ENCODE results near the gene STAG1. TPM values are rescaled to one million over a fixed set of nuclear protein-coding genes. Genes with fewer than 3 reads are reported as not detected.

Gene STAG1
- total and polyA plus RNA-seq, 2 of the 13 experiments (the other 11 are each of a cell fraction or from before 2014, with no cell fraction given) = 6.2 to 25.9 TPM

DNA sequence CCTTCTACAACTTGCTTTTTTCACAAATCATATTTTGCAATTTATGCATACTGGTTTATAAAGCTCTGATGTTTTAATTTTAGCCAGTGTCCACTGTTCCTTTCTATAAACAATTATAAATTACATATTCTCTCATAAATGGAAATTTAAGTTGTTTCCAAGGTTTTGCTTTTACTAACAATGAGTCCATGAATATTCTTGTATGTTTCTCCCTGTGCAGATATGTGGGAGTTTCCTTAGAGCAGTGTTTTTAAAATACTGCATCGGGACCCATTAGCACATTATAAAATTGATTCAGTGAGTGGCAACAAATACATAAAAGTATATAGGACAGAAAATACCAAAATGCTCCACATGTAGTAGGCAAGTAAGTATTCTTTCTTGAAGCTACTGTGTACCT is 266.4 kb downstream of the STAG1 start:
- Histone ChIP-seq H3K4me2 (ENCODE audit: low read depth, low read length) (no peak overlapping the region), H3K27me3 (ENCODE audit: control insufficient read depth in 1 of 2, insufficient read depth in 2 of 2, low read length in 2 of 2) (no peaks in the 10 kb centered on the region), H3K27ac (ENCODE audit: extremely low read length, insufficient read depth, low read length) (no peak overlapping the region), H3K4me1 (ENCODE audit: insufficient read depth, low read length) (no peaks in the 10 kb centered on the region), H3K79me2 (ENCODE audit: insufficient read depth, low read length) (no peaks in the 10 kb centered on the region), H3K4me3 (replicated peaks in 1 of 3; ENCODE audit: insufficient read depth in 1 of 3, low read depth in 2 of 3, low read length in 3 of 3) (no peak overlapping the region), H2AFZ (ENCODE audit: low read length) (no peak overlapping the region), H4K20me1 (ENCODE audit: insufficient read depth, low read length) (no peaks in the 10 kb centered on the region), H3K9ac (ENCODE audit: insufficient read depth, low read depth, low read length) (no peak overlapping the region), H3K36me3 (replicated peaks in 1 of 2; ENCODE audit: control insufficient read depth in 1 of 2, insufficient read depth in 2 of 2, low read length in 2 of 2) (peaks cover 0 to 2% of the 10 kb centered on the region in 2 experiments; a peak in 1 of 5 replicates), H3K9me3 (ENCODE audit: low read length) (no peaks in the 10 kb centered on the region)
- 100% methylated on average over 1 of the region's 1 CpG for WGBS (ENCODE audit: low lambda C conversion rate)
- no peak for ATAC-seq
- POLR2A ChIA-PET = no interaction called here
- DNase-seq (ENCODE audit: low spot score) = no peak
- TF ChIP-seq ZC3H13 (CRISPR knock-in tag; IDR thresholded peaks at IDR 0.05) (no peak), ERF (CRISPR knock-in tag; IDR thresholded peaks at IDR 0.05) (no peak), ZNF660 (CRISPR knock-in tag; IDR thresholded peaks at IDR 0.05; ENCODE audit: borderline replicate concordance, low read depth) (no peak), ARHGAP35 (CRISPR knock-in tag; IDR thresholded peaks at IDR 0.05; ENCODE audit: borderline replicate concordance) (no peak), WIZ (CRISPR knock-in tag; IDR thresholded peaks at IDR 0.05) (no peak), HMGA1 (CRISPR knock-in tag; conservative IDR thresholded peaks at IDR 0.05) (no peak), PRMT3 (CRISPR knock-in tag; IDR thresholded peaks at IDR 0.05; ENCODE audit: borderline replicate concordance, low read depth) (no peak), ZNF33B (CRISPR knock-in tag; IDR thresholded peaks at IDR 0.05) (no peak), NKX3-1 (CRISPR knock-in tag; IDR thresholded peaks at IDR 0.05) (no peak), TRAFD1 (CRISPR knock-in tag; IDR thresholded peaks at IDR 0.05; ENCODE audit: borderline replicate concordance) (no peak), ZSCAN31 (CRISPR knock-in tag; IDR thresholded peaks at IDR 0.05; ENCODE audit: low read depth) (no peak), ZNF570 (CRISPR knock-in tag; IDR thresholded peaks at IDR 0.05; ENCODE audit: borderline replicate concordance) (no peak)
- TF ChIP-seq, protein P1, sequence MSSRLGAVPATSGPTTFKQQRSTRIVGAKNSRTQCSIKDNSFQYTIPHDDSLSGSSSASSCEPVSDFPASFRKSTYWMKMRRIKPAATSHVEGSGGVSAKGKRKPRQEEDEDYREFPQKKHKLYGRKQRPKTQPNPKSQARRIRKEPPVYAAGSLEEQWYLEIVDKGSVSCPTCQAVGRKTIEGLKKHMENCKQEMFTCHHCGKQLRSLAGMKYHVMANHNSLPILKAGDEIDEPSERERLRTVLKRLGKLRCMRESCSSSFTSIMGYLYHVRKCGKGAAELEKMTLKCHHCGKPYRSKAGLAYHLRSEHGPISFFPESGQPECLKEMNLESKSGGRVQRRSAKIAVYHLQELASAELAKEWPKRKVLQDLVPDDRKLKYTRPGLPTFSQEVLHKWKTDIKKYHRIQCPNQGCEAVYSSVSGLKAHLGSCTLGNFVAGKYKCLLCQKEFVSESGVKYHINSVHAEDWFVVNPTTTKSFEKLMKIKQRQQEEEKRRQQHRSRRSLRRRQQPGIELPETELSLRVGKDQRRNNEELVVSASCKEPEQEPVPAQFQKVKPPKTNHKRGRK (CRISPR knock-in tag; IDR thresholded peaks at IDR 0.05) = no peak
- TF ChIP-seq, protein P2, sequence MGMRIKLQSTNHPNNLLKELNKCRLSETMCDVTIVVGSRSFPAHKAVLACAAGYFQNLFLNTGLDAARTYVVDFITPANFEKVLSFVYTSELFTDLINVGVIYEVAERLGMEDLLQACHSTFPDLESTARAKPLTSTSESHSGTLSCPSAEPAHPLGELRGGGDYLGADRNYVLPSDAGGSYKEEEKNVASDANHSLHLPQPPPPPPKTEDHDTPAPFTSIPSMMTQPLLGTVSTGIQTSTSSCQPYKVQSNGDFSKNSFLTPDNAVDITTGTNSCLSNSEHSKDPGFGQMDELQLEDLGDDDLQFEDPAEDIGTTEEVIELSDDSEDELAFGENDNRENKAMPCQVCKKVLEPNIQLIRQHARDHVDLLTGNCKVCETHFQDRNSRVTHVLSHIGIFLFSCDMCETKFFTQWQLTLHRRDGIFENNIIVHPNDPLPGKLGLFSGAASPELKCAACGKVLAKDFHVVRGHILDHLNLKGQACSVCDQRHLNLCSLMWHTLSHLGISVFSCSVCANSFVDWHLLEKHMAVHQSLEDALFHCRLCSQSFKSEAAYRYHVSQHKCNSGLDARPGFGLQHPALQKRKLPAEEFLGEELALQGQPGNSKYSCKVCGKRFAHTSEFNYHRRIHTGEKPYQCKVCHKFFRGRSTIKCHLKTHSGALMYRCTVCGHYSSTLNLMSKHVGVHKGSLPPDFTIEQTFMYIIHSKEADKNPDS (CRISPR knock-in tag; IDR thresholded peaks at IDR 0.05) = no peak
- TF ChIP-seq, protein P3, sequence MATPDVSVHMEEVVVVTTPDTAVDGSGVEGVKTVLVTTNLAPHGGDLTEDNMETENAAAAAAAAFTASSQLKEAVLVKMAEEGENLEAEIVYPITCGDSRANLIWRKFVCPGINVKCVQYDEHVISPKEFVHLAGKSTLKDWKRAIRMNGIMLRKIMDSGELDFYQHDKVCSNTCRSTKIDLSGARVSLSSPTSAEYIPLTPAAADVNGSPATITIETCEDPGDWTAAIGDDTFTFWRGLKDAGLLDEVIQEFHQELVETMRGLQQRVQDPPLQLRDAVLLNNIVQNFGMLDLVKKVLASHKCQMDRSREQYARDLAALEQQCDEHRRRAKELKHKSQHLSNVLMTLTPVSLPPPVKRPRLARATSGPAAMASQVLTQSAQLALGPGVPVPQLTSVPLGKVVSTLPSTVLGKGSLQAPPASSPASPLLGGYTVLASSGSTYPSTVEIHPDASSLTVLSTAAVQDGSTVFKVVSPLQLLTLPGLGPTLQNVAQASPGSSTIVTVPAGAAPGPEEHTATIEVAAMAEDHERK (CRISPR knock-in tag; IDR thresholded peaks at IDR 0.05; ENCODE audit: low read depth) = no peak
- in situ Hi-C loops (cut with HindIII; ENCODE audit: extremely low pct_ligation_motif_present, low pct_unique_long_range_greater_than_20kb) = no loop called here
- intact Hi-C loops (cut with micrococcal nuclease; ENCODE audit: unreplicated experiment) = no loop called here
- no peak for FAIRE-seq
- CTCF ChIA-PET (ENCODE audit: low intra/inter-chr PET ratio, low total read pairs) = no interaction called here
- no TSS peak for BruUV-seq (replicated peaks)

Data from HepG2 (cell line).